Panc1 (cell line): Measurements from ENCODE around the gene XRCC4.

Experiments
- CTCF ChIP-seq: fragments of 450-650 bp; IDR thresholded peaks from 2 replicates; pipeline ENCODE4 v1.5.1; 2017; ENCODE audit warnings: mild to moderate bottlenecking
- POLR2AphosphoS5 ChIP-seq: IDR thresholded peaks from 2 replicates; pipeline ENCODE4 v1.6.1; 2012; ENCODE audit warnings: mild to moderate bottlenecking, low read depth, low read length, moderate library complexity

GRCh38 chr5:83142526-83142925, 65.2 kb downstream of the XRCC4 start:
- no peak for TF ChIP-seq CTCF
- no peak for TF ChIP-seq POLR2AphosphoS5
